DLD1 (cell line): ENCODE data around the gene GSTM5.
"Not testable (repeated sequence)": the region's sequence is repeated elsewhere in the genome, so short reads cannot be mapped to it uniquely, and the experiment has no call there.

ENCODE experiments used
- in situ Hi-C: cut with HindIII; loops from 2 replicates; pipeline ENCODE4 v1.10.0; 2017; ENCODE audit warnings: low sequenced_read_pairs

GSTM5 gene

DNA sequence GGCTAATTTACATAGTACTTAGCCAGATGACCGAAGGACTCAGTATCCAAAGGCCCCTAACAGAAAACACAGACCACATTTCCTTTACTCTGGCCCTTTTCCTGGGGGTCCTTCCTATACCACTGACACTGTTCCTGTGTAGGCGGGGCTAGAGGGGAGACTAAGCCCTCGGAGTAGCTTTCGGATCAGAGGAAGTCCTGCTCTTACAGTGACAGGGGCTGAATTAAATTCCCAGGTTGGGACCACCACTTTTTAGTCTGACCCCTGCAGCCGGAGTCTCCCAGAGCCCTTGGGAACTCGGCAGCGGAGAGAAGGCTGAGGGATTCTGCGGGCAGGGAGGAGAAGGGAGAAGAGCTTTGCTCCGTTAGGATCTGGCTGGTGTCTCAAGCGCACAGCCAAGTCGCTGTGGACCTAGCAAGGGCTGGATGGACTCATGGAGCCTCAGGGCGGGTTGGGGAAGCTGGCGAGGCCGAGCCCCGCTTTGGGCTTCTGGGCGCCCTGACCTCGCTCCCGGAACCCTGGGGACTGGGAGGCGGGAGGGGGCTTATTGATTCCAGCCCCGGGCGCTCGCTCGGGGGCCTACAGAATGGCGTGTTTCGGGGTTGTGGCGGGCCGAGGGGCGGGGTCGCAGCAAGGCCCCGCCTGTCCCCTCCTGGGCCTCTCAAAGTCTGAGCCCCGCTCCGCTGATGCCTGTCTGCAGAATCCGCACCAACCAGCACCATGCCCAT, at the start of gene GSTM5:
GSTM5 (plus strand) TSS at position 659 of the 728 bp plus-strand sequence; CDS start at position 721, 62 bp downstream.
- in situ Hi-C loops, result not testable (repeated sequence)

DNA sequence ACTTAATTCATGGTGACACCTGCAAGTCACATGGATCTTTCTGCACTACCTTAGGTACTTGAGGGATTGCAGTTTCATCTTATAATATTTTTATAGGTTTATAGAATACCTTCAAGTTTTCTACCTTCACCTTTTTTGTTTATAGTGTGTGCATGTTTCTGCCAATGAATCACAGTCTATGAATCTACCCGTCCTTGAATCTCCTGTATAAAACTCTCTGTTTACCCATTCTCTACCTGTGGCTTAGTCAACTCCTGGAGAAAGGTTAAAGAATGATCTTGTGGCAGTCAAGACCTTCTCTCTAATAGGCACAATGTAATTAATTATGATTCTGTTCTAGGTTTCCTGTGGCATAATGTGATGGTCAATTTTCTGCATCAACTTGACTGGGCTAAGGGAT, 47.4 kb upstream of the GSTM5 start:
- in situ Hi-C loops, result no loop called here

DNA sequence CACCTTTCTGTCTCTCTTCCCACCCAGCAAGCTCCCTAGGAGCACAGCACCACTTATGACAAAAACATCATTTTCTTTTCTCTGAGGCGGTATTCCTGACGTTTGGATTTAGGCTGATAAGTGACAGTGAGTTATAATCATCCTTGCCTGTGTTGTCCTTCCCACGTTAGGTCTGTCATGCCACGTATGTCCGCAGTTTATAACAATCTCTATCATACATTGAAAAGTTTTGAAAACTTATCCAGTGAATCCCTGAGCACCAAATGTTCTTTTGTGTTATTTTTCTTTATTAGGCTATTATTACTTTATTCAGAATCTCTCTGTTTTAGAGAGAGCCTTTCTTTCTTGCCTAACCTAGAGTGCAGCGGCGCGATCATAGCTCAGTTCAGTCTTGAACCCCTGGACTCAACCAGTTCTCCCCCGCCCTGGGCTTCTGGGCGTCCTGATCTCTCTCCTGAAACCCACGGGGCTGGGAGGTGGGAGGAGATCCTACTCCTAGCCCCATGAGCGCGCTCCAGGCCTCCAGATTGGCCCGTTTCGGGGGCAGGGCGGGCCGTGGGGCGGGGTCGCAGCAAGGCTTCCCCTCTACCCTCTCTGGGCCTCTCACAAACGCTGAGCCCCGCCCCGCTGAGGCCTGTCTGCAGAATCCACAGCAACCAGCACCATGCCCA, 44.5 kb upstream of the GSTM5 start, which contains the start of gene GSTM2:
GSTM2 (plus strand) TSS at position 606 of the 671 bp plus-strand sequence; CDS start at position 665, 59 bp downstream.
- in situ Hi-C loops, result no loop called here

DNA sequence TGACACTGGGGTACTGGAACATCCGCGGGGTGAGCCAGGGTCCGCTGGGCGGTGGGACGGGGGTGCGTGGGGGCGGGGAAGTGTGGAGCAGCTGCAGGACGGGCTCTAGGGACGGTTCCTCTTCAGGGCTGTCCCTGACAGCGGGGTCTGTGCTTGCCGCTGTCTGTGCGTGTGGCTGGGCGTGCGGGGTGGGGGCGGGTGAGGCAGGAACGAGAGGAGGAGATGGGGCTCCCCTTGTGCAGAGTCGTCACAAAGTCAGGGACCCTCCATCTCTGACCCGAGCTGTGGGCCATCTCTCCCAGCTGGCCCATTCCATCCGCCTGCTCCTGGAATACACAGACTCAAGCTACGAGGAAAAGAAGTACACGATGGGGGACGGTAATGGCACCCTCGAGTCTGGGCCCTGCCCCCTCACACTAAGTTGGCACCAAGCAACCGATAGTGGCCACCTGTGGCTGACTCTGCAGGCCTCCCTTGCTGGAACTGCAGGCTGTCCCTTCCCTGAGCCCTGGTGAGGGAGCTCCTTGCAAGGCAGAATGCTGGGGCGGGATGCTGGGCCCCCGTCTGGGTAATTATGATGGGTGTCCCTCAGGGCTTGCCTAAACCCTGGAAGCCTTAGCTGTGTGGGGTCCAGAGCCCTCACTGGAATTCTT, 43.8 kb upstream of the GSTM5 start:
- in situ Hi-C loops, result no loop called here

DNA sequence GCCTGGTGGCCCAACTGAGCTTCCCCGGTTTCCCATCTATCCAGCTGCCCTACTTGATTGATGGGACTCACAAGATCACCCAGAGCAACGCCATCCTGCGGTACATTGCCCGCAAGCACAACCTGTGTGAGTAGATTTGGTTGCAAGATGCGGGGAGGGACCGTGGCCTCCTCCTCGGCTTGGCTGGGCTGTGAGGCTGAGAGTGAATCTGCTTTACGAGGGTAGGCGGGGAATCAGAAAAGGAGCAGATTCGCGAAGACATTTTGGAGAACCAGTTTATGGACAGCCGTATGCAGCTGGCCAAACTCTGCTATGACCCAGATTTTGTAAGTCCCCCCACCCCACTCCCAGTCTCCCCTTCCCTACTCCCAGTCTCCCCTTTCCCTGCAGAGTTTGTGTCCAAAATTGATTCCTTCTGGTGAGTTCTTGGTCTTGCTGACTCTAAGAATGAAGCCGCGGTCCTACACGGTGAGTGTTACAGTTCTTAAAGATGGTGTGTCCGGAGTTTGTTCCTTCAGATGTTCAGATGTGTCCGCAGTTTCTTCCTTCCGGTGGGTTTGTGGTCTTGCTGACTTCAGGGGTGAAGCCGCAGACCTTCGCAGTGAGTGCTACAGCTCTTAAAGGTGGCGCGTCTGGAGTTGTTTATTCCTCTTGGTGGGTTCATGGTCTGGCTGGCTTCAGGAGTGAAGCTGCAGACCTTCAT, 42.7 kb upstream of the GSTM5 start:
- in situ Hi-C loops, result no loop called here

DNA sequence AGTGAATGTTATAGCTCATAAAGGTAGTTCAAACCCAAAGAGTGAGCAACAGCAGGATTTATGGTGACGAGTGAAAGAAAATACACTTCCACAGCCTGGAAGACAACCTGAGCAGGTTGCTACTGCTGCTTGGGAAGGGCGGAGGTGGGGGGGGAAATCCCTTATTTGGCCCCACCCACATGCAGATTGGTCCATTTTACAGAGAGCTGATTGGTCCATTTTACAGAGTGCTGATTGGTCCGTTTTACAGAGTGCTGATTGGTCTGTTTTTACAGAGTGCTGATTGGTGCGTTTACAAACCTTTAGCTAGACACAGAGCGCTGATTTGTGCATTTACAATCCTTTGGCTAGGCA, 42.1 kb upstream of the GSTM5 start:
- in situ Hi-C loops, result not testable (repeated sequence)

DNA sequence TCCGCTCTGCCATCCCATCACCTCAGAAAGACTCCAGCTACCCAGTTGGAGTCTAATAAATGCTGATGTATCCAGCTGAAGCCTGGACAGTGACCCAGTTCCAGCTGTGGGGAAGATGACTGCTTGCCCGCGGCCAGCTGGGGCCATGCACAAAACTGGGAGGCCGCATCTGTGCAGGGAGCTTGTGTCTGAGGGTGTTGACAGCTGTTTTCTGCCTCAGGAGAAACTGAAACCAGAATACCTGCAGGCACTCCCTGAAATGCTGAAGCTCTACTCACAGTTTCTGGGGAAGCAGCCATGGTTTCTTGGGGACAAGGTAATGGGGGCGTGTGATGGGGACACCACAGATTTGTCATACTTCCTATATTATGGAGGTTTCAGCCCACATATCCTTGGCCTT, 41.0 kb upstream of the GSTM5 start:
- in situ Hi-C loops, result no loop called here

DNA sequence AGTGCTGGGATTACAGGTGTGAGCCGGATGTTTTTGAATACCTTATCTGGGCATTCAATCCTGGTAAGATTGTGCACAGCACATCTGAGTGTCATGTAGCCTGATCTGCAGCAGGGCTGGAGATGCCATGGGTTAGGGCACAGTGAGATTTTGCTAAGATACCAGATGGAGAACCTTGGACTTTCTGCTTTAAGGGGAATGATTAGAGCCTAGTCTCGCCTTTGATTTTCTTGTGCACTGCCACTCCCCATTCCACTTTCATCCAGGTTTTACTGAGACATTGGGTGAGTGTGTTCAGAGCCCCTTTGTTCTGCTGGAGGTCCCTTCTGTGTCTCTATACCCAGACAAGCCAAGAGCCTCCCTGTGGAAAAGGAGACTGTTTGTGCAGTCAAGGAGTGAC, 38.2 kb upstream of the GSTM5 start:
- in situ Hi-C loops, result not testable (repeated sequence)

DNA sequence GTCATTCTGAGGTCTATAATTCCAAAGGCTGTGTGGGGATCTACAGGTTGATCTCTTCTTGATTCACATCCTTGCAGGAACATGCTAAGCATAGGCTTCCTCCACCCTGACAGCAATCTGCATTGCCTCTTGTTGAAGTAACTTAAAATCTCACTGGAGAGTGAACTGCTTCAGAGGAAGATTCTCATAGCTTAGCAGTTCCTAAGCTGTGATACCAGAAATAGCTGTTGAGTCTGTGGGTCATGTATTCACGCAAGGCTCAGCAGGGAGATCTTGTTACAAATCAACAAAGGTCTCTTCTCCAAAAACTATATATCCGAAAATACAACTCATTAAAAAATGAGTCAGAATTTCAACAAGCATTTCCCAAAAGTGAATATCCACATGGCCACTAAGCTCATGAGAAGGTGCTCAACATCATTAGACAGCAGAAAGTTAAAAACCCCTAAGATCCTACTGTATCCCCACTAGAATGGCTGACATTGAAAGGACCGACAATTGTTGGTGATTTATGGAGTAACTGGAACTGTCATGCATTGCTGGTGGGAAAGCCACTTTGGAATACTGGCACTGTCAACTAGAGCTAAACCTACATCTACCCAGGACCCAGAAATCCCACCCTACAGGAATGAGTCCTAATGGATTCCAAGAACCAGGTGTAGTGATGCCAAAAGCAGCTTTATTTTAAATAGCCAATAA, 35.2 kb upstream of the GSTM5 start:
- in situ Hi-C loops, result not testable (repeated sequence)

DNA sequence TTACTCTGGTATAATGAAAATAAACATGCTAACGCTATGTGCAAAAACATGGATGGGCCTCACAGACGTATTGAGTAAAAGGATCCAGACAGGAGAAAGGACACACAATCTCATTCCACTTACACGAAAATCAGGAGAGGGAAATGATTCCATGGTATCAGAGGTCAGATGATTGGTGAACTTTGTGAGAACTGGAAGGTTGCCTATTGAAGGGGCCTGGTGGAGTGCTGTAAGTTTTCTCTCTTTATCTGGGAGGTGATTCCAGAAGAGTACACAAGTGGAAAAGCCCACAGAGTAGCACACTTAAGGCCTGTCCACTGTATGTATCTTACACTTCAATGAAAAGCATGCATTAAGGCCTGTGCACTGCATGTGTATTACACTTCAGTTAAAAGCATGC, 34.6 kb upstream of the GSTM5 start:
- in situ Hi-C loops, result no loop called here

DNA sequence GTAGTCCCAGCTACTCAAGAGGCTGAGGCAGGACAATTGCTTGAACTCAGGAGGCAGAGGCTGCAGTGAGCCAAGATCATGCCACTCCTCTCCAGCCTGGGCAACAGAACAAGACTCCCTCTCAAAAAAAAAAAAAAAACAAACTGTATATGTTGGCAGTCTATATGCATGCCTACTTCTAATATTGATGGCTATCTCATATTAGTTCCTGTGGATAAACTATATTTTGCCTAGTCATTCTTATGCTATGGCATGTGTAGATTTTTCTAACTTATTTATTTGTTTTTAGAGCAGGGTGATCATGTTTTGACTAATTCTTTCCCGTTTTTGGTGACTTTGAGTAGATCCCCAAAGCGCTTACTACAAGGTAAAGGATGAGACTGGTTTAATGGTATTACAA, 33.4 kb upstream of the GSTM5 start:
- in situ Hi-C loops, result not testable (repeated sequence)

DNA sequence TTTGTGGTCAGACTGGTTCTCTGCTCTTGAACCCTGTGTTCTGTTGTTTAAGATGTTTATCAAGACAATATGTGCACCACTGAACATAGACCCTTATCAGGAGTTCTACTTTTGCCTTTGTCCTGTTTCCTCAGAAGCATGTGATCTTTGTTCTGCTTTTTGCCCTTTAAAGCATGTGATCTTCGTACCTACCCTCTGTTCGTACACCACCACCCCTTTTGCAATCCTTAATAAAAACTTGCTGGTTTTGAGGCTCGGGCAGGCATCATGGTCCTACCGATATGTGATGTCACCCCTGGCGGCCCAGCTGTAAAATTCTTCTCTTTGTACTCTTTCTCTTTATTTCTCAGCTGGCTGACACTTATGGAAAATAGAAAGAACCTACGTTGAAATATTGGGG, 27.3 kb upstream of the GSTM5 start:
- in situ Hi-C loops, result not testable (repeated sequence)

DNA sequence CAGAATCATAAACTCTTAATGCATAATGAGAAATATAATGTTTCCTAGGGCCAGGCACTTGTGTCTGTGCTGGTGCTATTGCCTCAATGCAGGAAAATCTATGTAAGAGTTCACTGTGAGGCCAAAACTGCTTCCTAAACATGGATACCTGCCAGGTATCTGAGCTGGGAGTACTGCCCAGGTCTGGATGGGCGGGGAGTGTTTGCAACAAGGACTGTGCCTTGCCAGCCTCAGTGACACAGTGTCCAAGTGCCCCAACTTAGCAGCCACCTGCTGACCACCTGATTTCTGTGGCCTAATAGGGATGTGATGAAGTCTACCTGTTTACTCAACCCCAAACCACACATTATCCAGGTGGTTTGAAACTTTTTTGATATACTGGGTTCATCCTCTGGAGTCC, 26.7 kb upstream of the GSTM5 start:
- in situ Hi-C loops, result not testable (repeated sequence)

DNA sequence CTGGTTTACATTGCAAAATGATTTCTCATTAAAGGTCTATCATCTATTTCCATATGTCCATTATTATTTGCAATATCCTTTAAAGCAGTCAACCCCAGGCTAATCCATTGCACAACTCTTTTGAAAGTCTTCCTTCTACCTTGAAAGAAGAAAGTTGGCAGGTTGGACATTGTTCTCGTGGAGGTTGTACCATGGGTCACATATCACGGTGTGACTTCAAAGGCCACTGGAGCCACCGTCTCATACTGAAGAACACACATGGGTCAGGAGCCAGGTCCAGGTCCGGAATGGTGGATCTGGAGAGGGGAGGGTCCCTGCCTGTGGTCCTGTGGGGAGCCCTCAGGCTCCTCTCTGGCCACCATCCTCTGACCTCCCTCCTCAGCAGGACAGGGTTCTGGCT, 26.2 kb upstream of the GSTM5 start:
- in situ Hi-C loops, result not testable (repeated sequence)

DNA sequence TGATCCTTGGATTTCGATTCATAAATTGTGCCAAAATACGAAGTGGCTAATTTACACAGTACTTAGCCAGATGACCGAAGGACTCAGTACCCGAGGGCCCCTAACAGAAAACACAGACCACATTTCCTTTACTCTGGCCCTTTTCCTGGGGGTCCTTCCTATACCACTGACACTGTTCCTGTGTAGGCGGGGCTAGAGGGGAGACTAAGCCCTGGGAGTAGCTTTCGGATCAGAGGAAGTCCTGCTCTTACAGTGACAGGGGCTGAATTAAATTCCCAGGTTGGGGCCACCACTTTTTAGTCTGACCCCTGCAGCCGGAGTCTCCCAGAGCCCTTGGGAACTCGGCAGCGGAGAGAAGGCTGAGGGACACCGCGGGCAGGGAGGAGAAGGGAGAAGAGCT, 24.9 kb upstream of the GSTM5 start:
- in situ Hi-C loops, result not testable (repeated sequence)

DNA sequence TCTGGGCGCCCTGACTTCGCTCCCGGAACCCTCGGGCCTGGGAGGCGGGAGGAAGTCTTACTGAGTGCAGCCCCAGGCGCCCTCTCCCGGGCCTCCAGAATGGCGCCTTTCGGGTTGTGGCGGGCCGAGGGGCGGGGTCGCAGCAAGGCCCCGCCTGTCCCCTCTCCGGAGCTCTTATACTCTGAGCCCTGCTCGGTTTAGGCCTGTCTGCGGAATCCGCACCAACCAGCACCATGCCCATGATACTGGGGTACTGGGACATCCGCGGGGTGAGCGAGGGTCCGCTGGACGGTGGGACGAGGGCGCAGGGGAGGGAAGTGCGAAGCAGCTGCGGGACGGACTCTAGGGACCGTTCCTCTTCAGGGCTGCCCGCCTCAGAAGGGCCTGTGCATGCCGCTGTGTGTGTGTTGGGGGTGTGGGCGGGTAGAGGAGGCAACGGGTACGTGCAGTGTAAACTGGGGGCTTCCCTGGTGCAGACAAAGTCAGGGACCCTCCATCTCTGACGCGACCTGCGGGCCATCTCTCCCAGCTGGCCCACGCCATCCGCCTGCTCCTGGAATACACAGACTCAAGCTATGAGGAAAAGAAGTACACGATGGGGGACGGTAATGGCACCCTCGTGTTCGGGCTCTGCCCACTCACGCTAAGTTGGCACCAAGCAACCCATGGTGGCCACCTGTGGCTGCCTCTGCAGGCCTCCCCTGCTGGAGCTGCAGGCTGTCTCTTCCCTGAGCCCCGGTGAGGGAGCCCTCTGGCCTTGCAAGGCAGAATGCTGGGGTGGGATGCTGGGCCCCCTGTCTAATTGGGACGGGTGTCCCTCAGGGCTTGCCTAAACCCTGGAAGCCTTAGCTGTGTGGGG, 24.2 kb upstream of the GSTM5 start, which contains the start of gene GSTM1:
GSTM1 (plus strand) TSS at position 177 of the 859 bp plus-strand sequence; CDS start at position 234, 57 bp downstream.
- in situ Hi-C loops, result no loop called here

DNA sequence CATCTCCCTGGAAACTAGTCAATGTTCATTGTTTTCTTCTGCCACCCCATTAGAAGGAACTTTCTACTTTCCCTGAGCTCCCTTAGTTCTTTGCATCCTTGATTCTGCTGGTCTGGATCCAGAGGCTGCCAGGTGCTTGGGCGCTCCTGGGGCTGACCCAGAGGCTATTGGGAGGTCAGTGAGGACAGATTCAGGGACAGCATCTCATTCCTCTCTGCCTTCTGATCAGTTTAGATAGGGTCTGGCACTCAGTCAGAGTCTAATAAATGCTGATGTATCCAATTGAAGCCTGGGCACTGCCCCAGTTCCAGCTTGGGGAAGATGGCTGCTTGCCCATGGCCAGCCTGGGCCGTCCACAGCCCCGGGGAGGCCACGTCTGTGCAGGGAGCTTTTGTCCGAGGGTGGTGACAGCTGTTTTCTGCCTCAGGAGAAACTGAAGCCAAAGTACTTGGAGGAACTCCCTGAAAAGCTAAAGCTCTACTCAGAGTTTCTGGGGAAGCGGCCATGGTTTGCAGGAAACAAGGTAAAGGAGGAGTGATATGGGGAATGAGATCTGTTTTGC, 22.1 kb upstream of the GSTM5 start:
- in situ Hi-C loops, result no loop called here

DNA sequence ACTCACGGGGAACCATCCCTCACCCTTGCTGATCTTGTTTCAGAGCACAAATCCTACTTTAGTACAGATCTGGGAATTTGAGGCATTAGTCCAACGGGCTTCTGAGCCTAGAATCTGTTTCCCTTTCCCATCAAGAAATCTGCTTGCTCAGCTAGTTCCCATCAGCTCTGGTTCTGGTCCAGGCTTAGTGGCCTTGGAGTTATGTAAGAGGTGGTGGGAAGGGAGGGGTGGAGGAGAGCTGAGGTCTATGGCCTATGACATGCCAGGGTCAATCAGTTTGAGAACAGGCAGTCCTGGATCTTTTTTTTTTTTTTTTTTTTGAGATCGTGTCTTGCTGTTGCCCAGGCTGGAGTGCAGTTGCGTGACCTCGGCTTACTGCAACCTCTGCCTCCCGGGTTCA, 20.3 kb upstream of the GSTM5 start:
- in situ Hi-C loops, result no loop called here

DNA sequence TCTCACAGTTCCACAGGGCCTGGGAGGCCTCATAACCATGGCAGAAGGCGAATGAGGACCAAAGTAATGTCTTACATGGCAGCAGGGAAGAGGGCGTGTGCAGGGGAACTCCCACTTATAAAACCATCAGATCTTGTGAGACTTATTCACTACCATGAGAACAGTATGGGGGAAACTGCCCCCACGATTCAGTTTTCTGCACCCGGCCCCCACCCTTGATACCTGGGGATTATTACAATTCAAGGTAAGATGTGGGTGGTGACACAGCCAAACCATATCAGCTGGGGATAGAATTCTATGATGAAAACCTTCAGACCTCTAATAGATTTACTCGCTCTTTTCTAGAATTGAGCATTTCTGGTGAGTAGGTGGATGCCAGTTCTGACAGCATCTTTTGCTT, 17.7 kb upstream of the GSTM5 start:
- in situ Hi-C loops, result not testable (repeated sequence)
